Measurements from ENCODE around the gene KIF26B.

Gene KIF26B

GRCh38 chr1:245154429-245155271 is at the start of gene KIF26B:
Gene KIF26B, plus strand, starts transcription at chr1:245154985. Its CDS starts 440 bp downstream, at chr1:245155425.
- Mint-ChIP-seq H3K4me1 (peaks cover 24% of the 10 kb centered on the region), H3K36me3 (peaks cover 9% of the 10 kb centered on the region), H3K4me3 (peak within 1 kb of the TSS; percentile 73), H3K9me3 (peaks cover 1% of the 10 kb centered on the region), H3K27ac (no peak within 1 kb of the TSS)
- ATAC-seq: peak; percentile 35
- DNase-seq (ENCODE audit: low spot score in 2 of 2): peak; percentile 3 to 51

- H3K9me3 Mint-ChIP-seq: no peaks in the 10 kb centered on the region
- H3K36me3 Mint-ChIP-seq: no peaks in the 10 kb centered on the region
- ATAC-seq: no peak
- H3K4me3 Mint-ChIP-seq: no peak overlapping the region
- H3K27ac Mint-ChIP-seq: no peak overlapping the region
- DNase-seq (ENCODE audit: low spot score in 2 of 2): no peak
- no peaks in the 10 kb centered on the region for H3K4me1 Mint-ChIP-seq
Observed at GRCh38 chr1:245105042-245105441, 49.7 kb upstream of the KIF26B start.

- no peaks in the 10 kb centered on the region for H3K36me3 Mint-ChIP-seq
- ATAC-seq: no peak
- no peak overlapping the region for H3K27ac Mint-ChIP-seq
- H3K4me3 Mint-ChIP-seq: no peak overlapping the region
- no peaks in the 10 kb centered on the region for H3K4me1 Mint-ChIP-seq
- DNase-seq (ENCODE audit: low spot score in 2 of 2): no peak
- no peaks in the 10 kb centered on the region for H3K9me3 Mint-ChIP-seq
Observed at GRCh38 chr1:245105815-245106410, 48.9 kb upstream of the KIF26B start.

- H3K36me3 Mint-ChIP-seq: no peaks in the 10 kb centered on the region
- H3K4me1 Mint-ChIP-seq: no peaks in the 10 kb centered on the region
- no peaks in the 10 kb centered on the region for H3K9me3 Mint-ChIP-seq
- DNase-seq (ENCODE audit: low spot score in 2 of 2) (no peak), ATAC-seq (peak; percentile 11)
- H3K4me3 Mint-ChIP-seq: no peak overlapping the region
- H3K27ac Mint-ChIP-seq: no peak overlapping the region
Observed at GRCh38 chr1:245107776-245108114, 47.0 kb upstream of the KIF26B start.

- Mint-ChIP-seq H3K9me3 (no peaks in the 10 kb centered on the region), H3K27ac (no peak overlapping the region), H3K4me3 (no peak overlapping the region), H3K4me1 (no peaks in the 10 kb centered on the region), H3K36me3 (no peaks in the 10 kb centered on the region)
- no peak for DNase-seq (ENCODE audit: low spot score in 2 of 2)
- ATAC-seq: no peak
Observed at GRCh38 chr1:245108246-245108645, 46.5 kb upstream of the KIF26B start.

- Mint-ChIP-seq H3K27ac (no peak overlapping the region), H3K36me3 (no peaks in the 10 kb centered on the region), H3K4me1 (no peaks in the 10 kb centered on the region), H3K4me3 (no peak overlapping the region), H3K9me3 (no peaks in the 10 kb centered on the region)
- no peak for ATAC-seq
- no peak for DNase-seq (ENCODE audit: low spot score in 2 of 2)
Observed at GRCh38 chr1:245108909-245109308, 45.9 kb upstream of the KIF26B start.

GRCh38 chr1:245110406-245110805 is 44.4 kb upstream of the KIF26B start:
- Mint-ChIP-seq H3K27ac (no peak overlapping the region), H3K9me3 (no peaks in the 10 kb centered on the region), H3K4me1 (no peaks in the 10 kb centered on the region), H3K36me3 (no peaks in the 10 kb centered on the region), H3K4me3 (no peak overlapping the region)
- no peak for DNase-seq (ENCODE audit: low spot score in 2 of 2)
- no peak for ATAC-seq

GRCh38 chr1:245111073-245111472 is 43.7 kb upstream of the KIF26B start:
- no peaks in the 10 kb centered on the region for H3K36me3 Mint-ChIP-seq
- DNase-seq (ENCODE audit: low spot score in 2 of 2): no peak
- no peaks in the 10 kb centered on the region for H3K4me1 Mint-ChIP-seq
- H3K27ac Mint-ChIP-seq: no peak overlapping the region
- H3K4me3 Mint-ChIP-seq: no peak overlapping the region
- no peaks in the 10 kb centered on the region for H3K9me3 Mint-ChIP-seq
- ATAC-seq: no peak

- Mint-ChIP-seq H3K9me3 (no peaks in the 10 kb centered on the region), H3K4me3 (no peak overlapping the region), H3K36me3 (no peaks in the 10 kb centered on the region), H3K4me1 (no peaks in the 10 kb centered on the region), H3K27ac (no peak overlapping the region)
- ATAC-seq (no peak), DNase-seq (ENCODE audit: low spot score in 2 of 2) (no peak)
Observed at GRCh38 chr1:245113649-245114048, 41.1 kb upstream of the KIF26B start.

GRCh38 chr1:245116131-245116530 is 38.7 kb upstream of the KIF26B start:
- Mint-ChIP-seq H3K4me3 (no peak overlapping the region), H3K27ac (no peak overlapping the region), H3K36me3 (no peaks in the 10 kb centered on the region), H3K9me3 (no peaks in the 10 kb centered on the region), H3K4me1 (no peaks in the 10 kb centered on the region)
- no peak for ATAC-seq
- DNase-seq (ENCODE audit: low spot score in 2 of 2): no peak

GRCh38 chr1:245116751-245117150 is 38.0 kb upstream of the KIF26B start:
- Mint-ChIP-seq H3K4me1 (no peaks in the 10 kb centered on the region), H3K27ac (no peak overlapping the region), H3K9me3 (no peaks in the 10 kb centered on the region), H3K4me3 (no peak overlapping the region), H3K36me3 (no peaks in the 10 kb centered on the region)
- DNase-seq (ENCODE audit: low spot score in 2 of 2): no peak
- no peak for ATAC-seq

GRCh38 chr1:245118066-245118465 is 36.7 kb upstream of the KIF26B start:
- no peaks in the 10 kb centered on the region for H3K36me3 Mint-ChIP-seq
- DNase-seq (ENCODE audit: low spot score in 2 of 2): no peak
- no peak for ATAC-seq
- H3K4me3 Mint-ChIP-seq: no peak overlapping the region
- H3K4me1 Mint-ChIP-seq: no peaks in the 10 kb centered on the region
- H3K27ac Mint-ChIP-seq: no peak overlapping the region
- H3K9me3 Mint-ChIP-seq: no peaks in the 10 kb centered on the region

- no peak for DNase-seq (ENCODE audit: low spot score in 2 of 2)
- Mint-ChIP-seq H3K4me1 (no peaks in the 10 kb centered on the region), H3K36me3 (no peaks in the 10 kb centered on the region), H3K4me3 (no peak overlapping the region), H3K27ac (no peak overlapping the region), H3K9me3 (no peaks in the 10 kb centered on the region)
- no peak for ATAC-seq
Observed at GRCh38 chr1:245118806-245119205, 36.0 kb upstream of the KIF26B start.

GRCh38 chr1:245121523-245121922 is 33.3 kb upstream of the KIF26B start:
- ATAC-seq (no peak), DNase-seq (ENCODE audit: low spot score in 2 of 2) (no peak)
- Mint-ChIP-seq H3K4me1 (no peaks in the 10 kb centered on the region), H3K36me3 (no peaks in the 10 kb centered on the region), H3K27ac (no peak overlapping the region), H3K9me3 (no peaks in the 10 kb centered on the region), H3K4me3 (no peak overlapping the region)

- H3K36me3 Mint-ChIP-seq: no peaks in the 10 kb centered on the region
- DNase-seq (ENCODE audit: low spot score in 2 of 2): no peak
- no peaks in the 10 kb centered on the region for H3K4me1 Mint-ChIP-seq
- no peaks in the 10 kb centered on the region for H3K9me3 Mint-ChIP-seq
- no peak overlapping the region for H3K4me3 Mint-ChIP-seq
- no peak overlapping the region for H3K27ac Mint-ChIP-seq
- ATAC-seq: no peak
Observed at GRCh38 chr1:245124241-245124640, 30.5 kb upstream of the KIF26B start.

- no peak for ATAC-seq
- Mint-ChIP-seq H3K4me1 (no peaks in the 10 kb centered on the region), H3K4me3 (no peak overlapping the region), H3K9me3 (no peaks in the 10 kb centered on the region), H3K36me3 (no peaks in the 10 kb centered on the region), H3K27ac (no peak overlapping the region)
- no peak for DNase-seq (ENCODE audit: low spot score in 2 of 2)
Observed at GRCh38 chr1:245124644-245125043, 30.1 kb upstream of the KIF26B start.
